Stomach (tissue), 9 donors: ENCODE data around the gene SEC14L6. TPM values are rescaled to one million over a fixed set of nuclear protein-coding genes. Genes with fewer than 3 reads are reported as not detected.
"Not testable (repeated sequence)": the region's sequence is repeated elsewhere in the genome, so short reads cannot be mapped to it uniquely, and the experiment has no call there.

Experiments used
- DNase-seq, 2 donors: peaks; one replicate each; pipeline versions ENCODE4 v3.0.0 to v3.0.0-alpha.2; 2013 to 2019
- H3K27ac ChIP-seq, 5 donors: fragments of 200-600 bp in 4 of 5; sonication (generic) in 4 of 5; one replicate each; pipeline ENCODE4 v1.5.1; 2013 to 2019; ENCODE audit warnings: mild to moderate bottlenecking in 1 of 5, moderate library complexity in 1 of 5
- H3K27me3 ChIP-seq, 3 donors: fragments of 200-600 bp; sonication (generic); one replicate each; pipeline ENCODE4 v1.5.1; 2017 to 2019; ENCODE audit warnings: mixed run types in 1 of 3
- H3K36me3 ChIP-seq, 4 donors: fragments of 200-600 bp; sonication (generic); 1 replicate in 3 of 4; 2 replicates in 1 of 4; pipeline ENCODE4 v1.5.1; 2016 to 2019
- H3K4me1 ChIP-seq, 4 donors: fragments of 200-600 bp; sonication (generic); one replicate each; pipeline ENCODE4 v1.5.1; 2016 to 2019
- H3K4me3 ChIP-seq, 4 donors: fragments of 200-600 bp; sonication (generic) in 3 of 4; one replicate each; pipeline ENCODE4 v1.5.1; 2016 to 2019; ENCODE audit warnings: mild to moderate bottlenecking in 1 of 4
- H3K9me3 ChIP-seq, 4 donors: fragments of 200-600 bp; sonication (generic); one replicate each; pipeline ENCODE4 v1.5.1; 2016 to 2019
- CTCF ChIP-seq, 7 experiments: fragments of 450-650 bp in 4 of 7; fragments of 200-600 bp in 3 of 7; sonication (generic) in 3 of 7; IDR thresholded peaks; one replicate each; pipeline ENCODE4 v1.5.1; 2016 to 2019; ENCODE audit warnings: antibody characterized with exemption in 7 of 7, control low read depth in 2 of 7, mild to moderate bottlenecking in 1 of 7
- EP300 ChIP-seq: sonication (generic); formaldehyde crosslinking; IDR thresholded peaks from one replicate; pipeline ENCODE4 v1.6.1; 2017; ENCODE audit warnings: antibody characterized with exemption
- POLR2A ChIP-seq, 4 donors: fragments of 450-650 bp; IDR thresholded peaks; one replicate each; pipeline ENCODE4 v1.6.1; 2016; ENCODE audit warnings: antibody characterized with exemption in 4 of 4, control low read depth in 2 of 4, mild to moderate bottlenecking in 1 of 4, moderate library complexity in 1 of 4
- POLR2AphosphoS5 ChIP-seq, 3 donors: sonication (generic); formaldehyde crosslinking; IDR thresholded peaks; one replicate each; pipeline ENCODE4 v1.6.1; 2016; ENCODE audit warnings: antibody characterized with exemption in 3 of 3
- WGBS, 5 donors: extraction: QIAGEN DNeasy Blood & Tissue Kit in 3 of 5; methylation state at CpG; one replicate each; pipeline versions ENCODE4 v1.1.5 to v1.1.7; 2013 to 2018; 5-methylcytosine and 5-hydroxymethylcytosine counted together
- intact Hi-C: fragments of 100-400 bp; cut with DNase I; formaldehyde crosslinking; loops from one replicate; pipeline ENCODE4 v1.15.1; 2023; ENCODE audit warnings: low total_unique reads
- polyA plus RNA-seq, 3 donors: library from polyadenylated mRNA; stranded (reverse); fragments of 200-250 nt; gene quantifications; one replicate each; pipeline ENCODE4 v1.2.3, GENCODE V29; 2013
- total RNA-seq, 5 donors: library from RNA; depleted of rRNA; stranded (reverse); fragments of >200 nt; gene quantifications; one replicate each; pipeline versions ENCODE4 v1.1.0 to v1.2.3, GENCODE V29; 2014 to 2016
- donor health status: healthy with polysubstance abuse.
- donor health status: Bipolar disorder and iron deficiency.
- donor health status: healthy.

SEC14L6 gene
- total and polyA plus RNA-seq, 8 donors, result 0.58 to 1.4 (median 0.84) TPM; not detected in 4

DNA sequence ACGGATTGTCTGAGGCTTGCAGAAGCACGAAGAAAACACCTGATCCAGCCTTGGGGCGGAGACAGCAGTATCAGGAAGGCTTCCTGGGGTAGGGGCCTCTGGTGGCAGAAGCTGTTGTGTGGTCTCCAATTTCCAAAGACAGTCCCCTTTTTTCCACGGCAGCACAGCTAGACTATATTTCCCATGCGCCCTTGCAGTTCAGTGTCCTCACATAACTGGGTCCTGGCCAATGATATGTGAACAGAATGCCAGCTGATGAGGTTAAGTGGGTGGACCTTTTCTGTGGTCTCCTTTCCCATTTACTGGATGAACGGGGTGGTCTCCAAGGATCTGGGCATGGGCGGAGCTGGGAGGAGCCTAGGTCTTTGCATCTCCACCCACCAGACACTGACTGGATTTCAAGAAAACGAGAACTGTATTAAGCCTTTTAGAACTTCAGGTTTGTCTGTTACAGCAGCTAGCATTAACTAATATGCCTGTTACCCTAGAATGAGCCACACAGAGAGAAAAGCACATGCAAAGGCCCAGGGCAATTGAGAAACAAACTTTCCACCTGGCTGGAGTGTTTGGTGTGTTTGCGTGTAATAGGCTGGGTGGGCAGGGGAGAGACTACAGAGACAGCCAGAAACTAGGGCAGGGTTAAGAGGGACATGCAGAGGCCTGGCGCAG is 21.7 kb upstream of the SEC14L6 start:
- no peak for DNase-seq
- no peaks in the 10 kb centered on the region for H3K9me3 ChIP-seq
- peaks cover 11 to 14% (median 12%) of the 10 kb centered on the region in 4 donors for H3K4me1 ChIP-seq
- H3K36me3 ChIP-seq, result no peaks in the 10 kb centered on the region
- TF ChIP-seq POLR2A (IDR thresholded peaks at IDR 0.05), result no peak
- no peak for TF ChIP-seq EP300
- no peak for TF ChIP-seq POLR2AphosphoS5 (IDR thresholded peaks at IDR 0.05)
- TF ChIP-seq CTCF (IDR thresholded peaks at IDR 0.05), result no peak
- intact Hi-C loops, result no loop called here
- H3K4me3 ChIP-seq, result no peak overlapping the region
- no peak overlapping the region for H3K27ac ChIP-seq
- no peaks in the 10 kb centered on the region for H3K27me3 ChIP-seq
- WGBS, 5 donors, result 69 to 83% (median 79%) methylated on average over 10 of the region's 10 CpGs

DNA sequence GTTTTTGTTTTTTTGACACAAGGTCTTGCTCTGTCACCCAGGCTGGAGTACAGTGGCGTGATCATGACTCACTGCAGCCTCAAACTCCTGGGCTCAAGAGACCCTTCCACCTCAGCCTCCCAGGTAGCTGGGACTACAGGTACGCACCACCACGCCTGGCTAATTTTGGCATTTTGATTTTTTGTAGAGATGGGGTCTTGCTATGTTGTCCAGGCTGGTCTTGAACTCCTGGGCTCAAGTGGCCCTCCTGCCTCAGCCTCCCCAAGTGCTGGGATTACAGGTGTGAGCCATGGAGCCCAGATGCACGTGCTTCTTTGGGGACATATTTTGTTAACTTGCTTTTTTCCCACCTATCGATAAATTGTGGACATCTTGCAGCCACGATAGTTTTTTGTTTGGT is 20.7 kb upstream of the SEC14L6 start:
- WGBS, 5 donors, result 87 to 94% (median 93%) methylated on average over 6 of the region's 6 CpGs
- intact Hi-C loops, H3K4me1 ChIP-seq, H3K4me3 ChIP-seq, H3K27ac ChIP-seq, H3K36me3 ChIP-seq, H3K27me3 ChIP-seq, DNase-seq, H3K9me3 ChIP-seq: not testable (repeated sequence)

GRCh38 chr22:30566125-30566524 is 19.6 kb upstream of the SEC14L6 start:
- no peak overlapping the region for H3K4me3 ChIP-seq
- no peaks in the 10 kb centered on the region for H3K36me3 ChIP-seq
- intact Hi-C loops, result no loop called here
- DNase-seq, result peak in 1 of 2 donors; percentile 44
- no peaks in the 10 kb centered on the region for H3K27me3 ChIP-seq
- TF ChIP-seq POLR2AphosphoS5 (IDR thresholded peaks at IDR 0.05), result no peak
- no peak for TF ChIP-seq CTCF (IDR thresholded peaks at IDR 0.05)
- TF ChIP-seq EP300, result no peak
- TF ChIP-seq POLR2A (IDR thresholded peaks at IDR 0.05), result no peak
- H3K27ac ChIP-seq, result no peak overlapping the region
- H3K4me1 ChIP-seq, result no peaks in the 10 kb centered on the region
- 52 to 68% (median 55%) methylated on average over 7 of the region's 7 CpGs for WGBS, 5 donors
- H3K9me3 ChIP-seq, result no peaks in the 10 kb centered on the region

- TF ChIP-seq POLR2A (IDR thresholded peaks at IDR 0.05) (no peak), POLR2AphosphoS5 (IDR thresholded peaks at IDR 0.05) (no peak), CTCF (IDR thresholded peaks at IDR 0.05) (no peak), EP300 (no peak)
- no peaks in the 10 kb centered on the region for H3K36me3 ChIP-seq
- no peak for DNase-seq
- intact Hi-C loops, result no loop called here
- no peak overlapping the region for H3K4me3 ChIP-seq
- WGBS, 5 donors, result 72 to 84% (median 76%) methylated on average over 4 of the region's 4 CpGs
- no peaks in the 10 kb centered on the region for H3K4me1 ChIP-seq
- no peaks in the 10 kb centered on the region for H3K27me3 ChIP-seq
- H3K9me3 ChIP-seq, result no peaks in the 10 kb centered on the region
- H3K27ac ChIP-seq, result no peak overlapping the region
Measured at GRCh38 chr22:30565341-30565740, 18.8 kb upstream of the SEC14L6 start.

- Histone ChIP-seq H3K4me3 (no peak overlapping the region), H3K27ac (no peak overlapping the region), H3K4me1 (no peaks in the 10 kb centered on the region), H3K36me3 (no peaks in the 10 kb centered on the region), H3K9me3 (no peaks in the 10 kb centered on the region), H3K27me3 (no peaks in the 10 kb centered on the region)
- TF ChIP-seq POLR2A (IDR thresholded peaks at IDR 0.05) (no peak), EP300 (no peak), CTCF (IDR thresholded peaks at IDR 0.05) (no peak), POLR2AphosphoS5 (IDR thresholded peaks at IDR 0.05) (no peak)
- intact Hi-C loops, result no loop called here
- DNase-seq, result no peak
- 25 to 56% (median 45%) methylated on average over 3 of the region's 3 CpGs for WGBS, 5 donors
Measured at GRCh38 chr22:30564761-30565119, 18.2 kb upstream of the SEC14L6 start.
